HEK293 (cell line): ENCODE data around the gene PAK1.

ENCODE experiments used
- CTCF ChIA-PET: fragments of 350-600 bp; formaldehyde crosslinking; extraction: SDS; loops from one replicate; lab custom pipeline; 2021; ENCODE audit warnings: antibody characterized with exemption; lab: Yijun Ruan, JAX
- POLR2A ChIA-PET: fragments of 300-600 bp; formaldehyde crosslinking; extraction: SDS; loops from one replicate; lab custom pipeline; 2020; ENCODE audit warnings: antibody characterized with exemption, inconsistent platforms; lab: Yijun Ruan, JAX
- H3K27ac ChIP-seq: fragments of 200-500 bp; sonication (Bioruptor generic); 2 replicates; pipeline ENCODE4 v1.5.1; 2014; ENCODE audit warnings: low read depth, low read length, control low read depth, inconsistent platforms; ENCODE audit errors: extremely low read depth
- H3K36me3 ChIP-seq, 2 experiments: fragments of 200-500 bp in 1 of 2; sonication (Bioruptor generic) in 1 of 2; 1 replicate in 1 of 2; 2 replicates in 1 of 2; pipeline ENCODE4 v1.5.1; 2014 to 2017; ENCODE audit warnings: inconsistent platforms in 2 of 2, low read length in 2 of 2; ENCODE audit not compliant: control insufficient read depth in 2 of 2, insufficient read depth in 1 of 2
- H3K4me1 ChIP-seq: fragments of 200-500 bp; sonication (Bioruptor generic); 2 replicates; pipeline ENCODE4 v1.5.1; 2014; ENCODE audit warnings: mild to moderate bottlenecking, low read length, inconsistent platforms; ENCODE audit not compliant: control insufficient read depth, insufficient read depth
- H3K4me3 ChIP-seq: 2 replicates; pipeline ENCODE4 v1.5.1; 2011; ENCODE audit warnings: low read depth, mild to moderate bottlenecking, control low read depth, low read length, moderate library complexity
- H3K9me3 ChIP-seq: fragments of 200-500 bp; sonication (Bioruptor generic); 2 replicates; pipeline ENCODE4 v1.5.1; 2014; ENCODE audit warnings: low read depth, low read length, inconsistent platforms; ENCODE audit not compliant: control insufficient read depth, insufficient read depth
- AEBP2 ChIP-seq: fragments of 450-650 bp; formaldehyde crosslinking; IDR thresholded peaks from 2 replicates; pipeline ENCODE4 v1.5.1; 2016; ENCODE audit warnings: missing biosample characterization, missing genetic modification characterization, borderline replicate concordance
- EGR2 ChIP-seq: fragments of 450-650 bp; formaldehyde crosslinking; IDR thresholded peaks from 2 replicates; pipeline ENCODE4 v1.5.1; 2016; ENCODE audit warnings: low read depth, missing biosample characterization, missing genetic modification characterization
- GFI1B ChIP-seq: fragments of 450-650 bp; formaldehyde crosslinking; IDR thresholded peaks from 2 replicates; pipeline ENCODE4 v1.5.1; 2016; ENCODE audit warnings: missing biosample characterization, missing genetic modification characterization
- INSM2 ChIP-seq: fragments of 450-650 bp; formaldehyde crosslinking; IDR thresholded peaks from 2 replicates; pipeline ENCODE4 v1.5.1; 2016; ENCODE audit warnings: missing biosample characterization, missing genetic modification characterization
- KLF16 ChIP-seq: fragments of 450-650 bp; formaldehyde crosslinking; IDR thresholded peaks from 2 replicates; pipeline ENCODE4 v1.5.1; 2017; ENCODE audit warnings: missing biosample characterization, missing genetic modification characterization
- RBAK ChIP-seq: fragments of 450-650 bp; formaldehyde crosslinking; IDR thresholded peaks from 2 replicates; pipeline ENCODE4 v1.5.1; 2016; ENCODE audit warnings: missing biosample characterization, missing genetic modification characterization
- ZBTB21 ChIP-seq: fragments of 450-650 bp; formaldehyde crosslinking; IDR thresholded peaks from 2 replicates; pipeline ENCODE4 v1.5.1; 2017; ENCODE audit warnings: missing biosample characterization, missing genetic modification characterization
- ZBTB48 ChIP-seq: fragments of 450-650 bp; formaldehyde crosslinking; IDR thresholded peaks from 2 replicates; pipeline ENCODE4 v1.5.1; 2016; ENCODE audit warnings: missing biosample characterization, missing genetic modification characterization
- ZFHX2 ChIP-seq: fragments of 450-650 bp; formaldehyde crosslinking; conservative IDR thresholded peaks from 2 replicates; pipeline ENCODE4 v1.5.1; 2016; ENCODE audit warnings: missing biosample characterization, missing genetic modification characterization
- ZFP37 ChIP-seq: fragments of 450-650 bp; formaldehyde crosslinking; IDR thresholded peaks from 2 replicates; pipeline ENCODE4 v1.5.1; 2016; ENCODE audit warnings: missing biosample characterization, missing genetic modification characterization
- ZNF146 ChIP-seq: fragments of 450-650 bp; formaldehyde crosslinking; IDR thresholded peaks from 2 replicates; pipeline ENCODE4 v1.5.1; 2016; ENCODE audit warnings: missing biosample characterization, missing genetic modification characterization
- ZNF19 ChIP-seq: fragments of 450-650 bp; formaldehyde crosslinking; IDR thresholded peaks from 2 replicates; pipeline ENCODE4; 2016; ENCODE audit warnings: missing biosample characterization, missing genetic modification characterization, low read depth
- ZNF202 ChIP-seq: fragments of 450-650 bp; formaldehyde crosslinking; IDR thresholded peaks from 2 replicates; pipeline ENCODE4 v1.5.1; 2016; ENCODE audit warnings: missing biosample characterization, missing genetic modification characterization, borderline replicate concordance
- ZNF214 ChIP-seq: fragments of 450-650 bp; formaldehyde crosslinking; IDR thresholded peaks from 2 replicates; pipeline ENCODE4 v1.5.1; 2017; ENCODE audit warnings: missing biosample characterization, mild to moderate bottlenecking, missing genetic modification characterization, borderline replicate concordance
- ZNF311 ChIP-seq: fragments of 450-650 bp; formaldehyde crosslinking; IDR thresholded peaks from 2 replicates; pipeline ENCODE4 v1.5.1; 2017; ENCODE audit warnings: missing biosample characterization, missing genetic modification characterization, borderline replicate concordance
- ZNF449 ChIP-seq: fragments of 450-650 bp; formaldehyde crosslinking; IDR thresholded peaks from 2 replicates; pipeline ENCODE4 v1.5.1; 2017; ENCODE audit warnings: missing biosample characterization, mild to moderate bottlenecking, missing genetic modification characterization, moderate library complexity
- ZNF48 ChIP-seq: fragments of 450-650 bp; formaldehyde crosslinking; IDR thresholded peaks from 2 replicates; pipeline ENCODE4 v1.5.1; 2016; ENCODE audit warnings: missing biosample characterization, missing genetic modification characterization
- ZNF521 ChIP-seq: fragments of 450-650 bp; formaldehyde crosslinking; IDR thresholded peaks from 2 replicates; pipeline ENCODE4 v1.5.1; 2017; ENCODE audit warnings: missing biosample characterization, mild to moderate bottlenecking, missing genetic modification characterization
- ZNF529 ChIP-seq: fragments of 450-650 bp; formaldehyde crosslinking; IDR thresholded peaks from 2 replicates; pipeline ENCODE4 v1.5.1; 2017; ENCODE audit warnings: missing genetic modification characterization, missing biosample characterization; ENCODE audit not compliant: insufficient replicate concordance
- ZNF555 ChIP-seq: fragments of 450-650 bp; formaldehyde crosslinking; conservative IDR thresholded peaks from 2 replicates; pipeline ENCODE4 v1.5.1; 2017; ENCODE audit warnings: missing biosample characterization, mild to moderate bottlenecking, missing genetic modification characterization, inconsistent platforms
- ZNF558 ChIP-seq: fragments of 450-650 bp; formaldehyde crosslinking; IDR thresholded peaks from 2 replicates; pipeline ENCODE4 v1.5.1; 2016; ENCODE audit warnings: missing biosample characterization, missing genetic modification characterization
- ZNF610 ChIP-seq: fragments of 450-650 bp; formaldehyde crosslinking; IDR thresholded peaks from 2 replicates; pipeline ENCODE4 v1.5.1; 2016; ENCODE audit warnings: missing biosample characterization, missing genetic modification characterization, borderline replicate concordance
- ZNF629 ChIP-seq: fragments of 450-650 bp; formaldehyde crosslinking; IDR thresholded peaks from 2 replicates; pipeline ENCODE4 v1.5.1; 2017; ENCODE audit warnings: missing biosample characterization, missing genetic modification characterization
- ZNF792 ChIP-seq: fragments of 450-650 bp; formaldehyde crosslinking; IDR thresholded peaks from 2 replicates; pipeline ENCODE4 v1.5.1; 2016; ENCODE audit warnings: missing biosample characterization, missing genetic modification characterization
- ZNF830 ChIP-seq: fragments of 450-650 bp; IDR thresholded peaks from 2 replicates; pipeline ENCODE4 v1.5.0; 2018; ENCODE audit warnings: missing biosample characterization, missing genetic modification characterization, low read depth, mild to moderate bottlenecking, moderate library complexity
- ZSCAN16 ChIP-seq: fragments of 450-650 bp; formaldehyde crosslinking; IDR thresholded peaks from 2 replicates; pipeline ENCODE4 v1.5.1; 2016; ENCODE audit warnings: missing biosample characterization, missing genetic modification characterization
- ZXDB ChIP-seq: fragments of 450-650 bp; formaldehyde crosslinking; IDR thresholded peaks from 2 replicates; pipeline ENCODE4 v1.5.1; 2016; ENCODE audit warnings: missing biosample characterization, missing genetic modification characterization
- TF ChIP-seq, protein P1 (sequence below): fragments of 450-650 bp; formaldehyde crosslinking; IDR thresholded peaks from 2 replicates; pipeline ENCODE4 v1.5.1; 2016; ENCODE audit warnings: missing biosample characterization, missing genetic modification characterization, low read depth

Gene PAK1

GRCh38 chr11:77442394-77443053 lies 31.4 kb downstream of the PAK1 start:
- CTCF ChIA-PET: no interaction called here
- H3K4me1 ChIP-seq: no peaks in the 10 kb centered on the region
- POLR2A ChIA-PET: no interaction called here
- no peak overlapping the region for H3K27ac ChIP-seq
- TF ChIP-seq ZNF146 (no peak), ZNF610 (tag by site-specific recombination) (no peak), EGR2 (tag by site-specific recombination) (no peak), ZXDB (tag by site-specific recombination) (no peak), ZNF214 (tag by site-specific recombination) (no peak), ZNF558 (tag by site-specific recombination) (no peak), ZNF529 (no peak), GFI1B (tag by site-specific recombination) (no peak), ZNF311 (tag by site-specific recombination) (no peak), ZNF19 (tag by site-specific recombination) (no peak), AEBP2 (tag by site-specific recombination) (no peak), ZNF830 (tag by site-specific recombination) (no peak), ZNF792 (tag by site-specific recombination) (no peak), ZBTB21 (no peak), ZNF48 (tag by site-specific recombination) (no peak), ZNF555 (tag by site-specific recombination) (no peak)
- TF ChIP-seq, protein P1, sequence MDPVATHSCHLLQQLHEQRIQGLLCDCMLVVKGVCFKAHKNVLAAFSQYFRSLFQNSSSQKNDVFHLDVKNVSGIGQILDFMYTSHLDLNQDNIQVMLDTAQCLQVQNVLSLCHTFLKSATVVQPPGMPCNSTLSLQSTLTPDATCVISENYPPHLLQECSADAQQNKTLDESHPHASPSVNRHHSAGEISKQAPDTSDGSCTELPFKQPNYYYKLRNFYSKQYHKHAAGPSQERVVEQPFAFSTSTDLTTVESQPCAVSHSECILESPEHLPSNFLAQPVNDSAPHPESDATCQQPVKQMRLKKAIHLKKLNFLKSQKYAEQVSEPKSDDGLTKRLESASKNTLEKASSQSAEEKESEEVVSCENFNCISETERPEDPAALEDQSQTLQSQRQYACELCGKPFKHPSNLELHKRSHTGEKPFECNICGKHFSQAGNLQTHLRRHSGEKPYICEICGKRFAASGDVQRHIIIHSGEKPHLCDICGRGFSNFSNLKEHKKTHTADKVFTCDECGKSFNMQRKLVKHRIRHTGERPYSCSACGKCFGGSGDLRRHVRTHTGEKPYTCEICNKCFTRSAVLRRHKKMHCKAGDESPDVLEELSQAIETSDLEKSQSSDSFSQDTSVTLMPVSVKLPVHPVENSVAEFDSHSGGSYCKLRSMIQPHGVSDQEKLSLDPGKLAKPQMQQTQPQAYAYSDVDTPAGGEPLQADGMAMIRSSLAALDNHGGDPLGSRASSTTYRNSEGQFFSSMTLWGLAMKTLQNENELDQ (tag by site-specific recombination): no peak
- H3K9me3 ChIP-seq: no peaks in the 10 kb centered on the region
- no peaks in the 10 kb centered on the region for H3K36me3 ChIP-seq
- H3K4me3 ChIP-seq: no peak overlapping the region

DNA sequence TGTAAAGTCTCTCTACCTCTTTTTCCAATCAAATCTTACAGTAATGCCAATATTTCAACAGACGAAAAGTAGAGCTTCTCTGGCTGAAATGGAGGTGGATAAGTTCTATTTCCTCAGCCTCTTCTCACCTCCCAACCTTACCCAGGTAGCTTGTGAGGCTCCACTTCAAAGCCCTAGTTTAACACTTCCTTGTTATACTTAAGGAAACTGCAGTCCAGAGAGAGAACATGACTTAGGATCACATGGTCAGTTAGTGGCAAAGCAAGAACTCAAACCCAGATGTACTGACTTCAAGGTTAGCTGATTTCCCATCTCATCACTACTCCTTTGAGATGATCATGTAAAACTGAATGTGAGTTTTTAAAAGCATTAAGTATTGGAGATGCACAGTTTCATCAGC lies 32.5 kb downstream of the PAK1 start:
- POLR2A ChIA-PET: no interaction called here
- H3K27ac ChIP-seq: no peak overlapping the region
- no peaks in the 10 kb centered on the region; the same call in 1 of the 2 replicates for H3K4me1 ChIP-seq
- H3K36me3 ChIP-seq: no peaks in the 10 kb centered on the region
- H3K4me3 ChIP-seq: no peak overlapping the region
- CTCF ChIA-PET: interaction anchor here (1.5 kb wide), 1 partner anchor 29 kb away, joined by 3 read pairs; no protein-coding TSS in a partner anchor
- H3K9me3 ChIP-seq: no peaks in the 10 kb centered on the region
- TF ChIP-seq ZFP37 (no peak), KLF16 (tag by site-specific recombination) (no peak), RBAK (tag by site-specific recombination) (no peak), ZNF830 (tag by site-specific recombination) (no peak), ZSCAN16 (no peak), ZNF449 (tag by site-specific recombination) (no peak), ZNF521 (tag by site-specific recombination) (no peak), INSM2 (tag by site-specific recombination) (no peak), ZNF202 (tag by site-specific recombination) (no peak), ZNF610 (tag by site-specific recombination) (no peak), ZBTB48 (tag by site-specific recombination) (no peak), ZNF629 (tag by site-specific recombination) (no peak), ZFHX2 (tag by site-specific recombination) (no peak), ZNF558 (tag by site-specific recombination) (no peak)
